Epithelial cell of proximal tubule (primary cell): ENCODE data around the gene LRIG2. TPM values are rescaled to one million over a fixed set of nuclear protein-coding genes. Genes with fewer than 3 reads are reported as not detected.

Experiments used
- DNase-seq: peaks from one replicate; pipeline ENCODE4 v3.0.0-alpha.2; 2011; ENCODE audit warnings: low read depth
- H3K4me3 ChIP-seq: 2 replicates; pipeline ENCODE4 v1.5.1; 2011; ENCODE audit warnings: low read depth, mild to moderate bottlenecking, low read length
- total RNA-seq: library from RNA; depleted of rRNA; stranded (reverse); fragments of >200 nt; gene quantifications from 2 replicates; pipeline ENCODE4 v1.2.3, GENCODE V29; 2015
- TF ChIP-seq, protein P1 (sequence below): conservative IDR thresholded peaks from 2 replicates; pipeline ENCODE4 v1.5.1; 2012; ENCODE audit warnings: low read depth, mild to moderate bottlenecking, low read length

The LRIG2 gene
- total RNA-seq, 1 donor from 2014 or later: 3.9 TPM

DNA sequence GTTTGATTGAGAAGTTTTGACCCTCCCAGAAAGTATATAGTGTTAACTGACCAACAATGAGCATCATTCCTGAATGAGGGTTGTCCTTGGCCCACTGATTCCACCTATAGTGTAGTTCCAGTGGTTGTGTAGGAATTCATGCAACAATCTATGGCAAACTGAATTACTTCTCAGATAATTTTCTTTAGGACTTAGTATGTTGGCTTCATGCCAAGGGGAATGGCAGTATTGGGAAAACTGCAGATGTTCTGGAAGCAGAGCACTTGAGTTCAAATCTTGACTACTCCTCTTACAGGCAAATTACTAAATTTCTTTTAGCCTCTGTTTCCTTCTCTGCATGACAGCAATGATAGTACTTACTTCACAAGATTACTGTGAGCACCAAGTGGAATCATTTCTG, 65.8 kb downstream of the LRIG2 start:
- H3K4me3 ChIP-seq: no peak overlapping the region
- TF ChIP-seq, protein P1, sequence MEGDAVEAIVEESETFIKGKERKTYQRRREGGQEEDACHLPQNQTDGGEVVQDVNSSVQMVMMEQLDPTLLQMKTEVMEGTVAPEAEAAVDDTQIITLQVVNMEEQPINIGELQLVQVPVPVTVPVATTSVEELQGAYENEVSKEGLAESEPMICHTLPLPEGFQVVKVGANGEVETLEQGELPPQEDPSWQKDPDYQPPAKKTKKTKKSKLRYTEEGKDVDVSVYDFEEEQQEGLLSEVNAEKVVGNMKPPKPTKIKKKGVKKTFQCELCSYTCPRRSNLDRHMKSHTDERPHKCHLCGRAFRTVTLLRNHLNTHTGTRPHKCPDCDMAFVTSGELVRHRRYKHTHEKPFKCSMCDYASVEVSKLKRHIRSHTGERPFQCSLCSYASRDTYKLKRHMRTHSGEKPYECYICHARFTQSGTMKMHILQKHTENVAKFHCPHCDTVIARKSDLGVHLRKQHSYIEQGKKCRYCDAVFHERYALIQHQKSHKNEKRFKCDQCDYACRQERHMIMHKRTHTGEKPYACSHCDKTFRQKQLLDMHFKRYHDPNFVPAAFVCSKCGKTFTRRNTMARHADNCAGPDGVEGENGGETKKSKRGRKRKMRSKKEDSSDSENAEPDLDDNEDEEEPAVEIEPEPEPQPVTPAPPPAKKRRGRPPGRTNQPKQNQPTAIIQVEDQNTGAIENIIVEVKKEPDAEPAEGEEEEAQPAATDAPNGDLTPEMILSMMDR: no peak
- DNase-seq: no peak

DNA sequence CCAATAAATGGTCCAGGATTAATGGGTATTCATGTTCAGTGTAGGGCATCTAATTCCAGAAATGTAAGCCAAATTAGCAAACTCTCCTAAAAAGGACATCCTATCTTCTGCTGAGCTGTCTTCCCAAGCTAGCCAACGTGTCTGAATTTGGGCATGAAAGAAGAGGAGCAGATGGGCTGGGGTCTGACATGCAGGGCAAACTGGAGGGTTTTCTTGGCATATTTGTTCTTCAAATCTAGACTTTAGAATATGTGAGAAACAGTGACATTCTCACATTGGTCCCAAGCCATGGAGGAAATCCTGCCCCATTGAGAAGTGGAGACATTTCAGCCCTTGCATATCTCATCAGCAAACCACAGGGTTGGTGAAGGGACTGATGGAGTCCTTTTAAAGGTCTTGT, 67.2 kb downstream of the LRIG2 start:
- DNase-seq: no peak
- H3K4me3 ChIP-seq: no peak overlapping the region
- TF ChIP-seq, protein P1: no peak

GRCh38 chr1:113140588-113141446, 67.8 kb downstream of the LRIG2 start:
- no peak for DNase-seq
- TF ChIP-seq, protein P1: peak; percentile 89

DNA sequence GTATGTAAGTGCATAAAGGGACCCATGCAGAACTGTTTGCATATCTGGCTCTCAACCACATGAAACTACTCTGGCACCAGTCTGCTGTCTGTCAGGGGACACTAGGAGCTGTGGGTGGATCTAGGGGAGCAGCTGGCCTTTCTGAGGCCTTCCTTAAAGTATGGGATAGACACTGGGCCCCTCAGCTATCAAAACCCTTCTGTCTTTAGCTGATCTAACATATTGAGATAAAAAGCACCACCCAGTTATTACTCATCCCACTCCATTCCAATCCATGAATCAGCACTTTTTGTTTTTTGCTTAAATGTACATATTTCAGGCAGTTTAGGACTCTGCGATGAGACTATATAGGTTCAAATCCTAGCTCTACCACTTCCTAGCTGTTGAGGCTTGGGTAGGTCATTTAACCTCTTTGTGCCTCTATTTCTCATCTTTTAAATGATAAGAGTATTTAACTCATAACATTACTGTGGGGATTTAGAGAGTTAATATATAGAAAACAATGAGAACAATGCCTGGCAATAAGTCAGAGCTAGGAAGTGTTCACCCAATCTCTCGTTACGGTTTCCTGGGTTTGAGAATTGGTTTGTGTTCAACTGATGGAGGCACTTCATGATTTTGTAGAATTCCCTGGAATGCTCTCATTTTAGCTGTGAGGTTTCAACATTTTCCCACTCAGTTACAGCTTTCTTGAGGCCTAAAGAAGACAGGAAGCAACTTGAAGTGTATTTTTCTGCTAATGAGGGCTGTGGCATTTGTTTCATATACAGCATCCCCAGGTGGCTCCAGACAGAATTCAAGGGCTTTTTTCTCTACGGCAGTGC, 68.9 kb downstream of the LRIG2 start:
- DNase-seq: no peak
- no peak overlapping the region for H3K4me3 ChIP-seq
- TF ChIP-seq, protein P1: no peak

More at GRCh38 chr1:113140588-113141446, 67.8 kb downstream of the LRIG2 start:
- peak overlapping the region; percentile 18 for H3K4me3 ChIP-seq

DNA sequence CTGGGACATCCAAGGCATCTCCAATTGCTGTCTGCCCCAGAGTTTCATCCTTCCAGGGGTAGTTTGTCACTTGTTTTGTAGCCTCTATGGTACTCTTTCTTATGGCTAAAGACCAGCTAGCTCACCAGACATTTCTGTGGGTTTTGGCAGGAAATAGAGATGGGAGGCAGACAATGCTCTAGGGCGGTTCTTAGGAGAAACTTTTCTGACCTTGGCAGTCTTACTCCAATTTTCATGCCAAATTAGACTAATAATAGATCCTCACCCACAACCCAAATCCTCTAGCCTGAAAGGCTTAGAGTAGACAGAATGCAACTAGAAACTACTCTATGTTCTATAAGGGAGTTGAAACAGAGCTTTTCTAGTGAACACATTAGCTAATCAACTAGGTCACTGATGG, 69.8 kb downstream of the LRIG2 start:
- TF ChIP-seq, protein P1: no peak
- H3K4me3 ChIP-seq: no peak overlapping the region
- DNase-seq: no peak

DNA sequence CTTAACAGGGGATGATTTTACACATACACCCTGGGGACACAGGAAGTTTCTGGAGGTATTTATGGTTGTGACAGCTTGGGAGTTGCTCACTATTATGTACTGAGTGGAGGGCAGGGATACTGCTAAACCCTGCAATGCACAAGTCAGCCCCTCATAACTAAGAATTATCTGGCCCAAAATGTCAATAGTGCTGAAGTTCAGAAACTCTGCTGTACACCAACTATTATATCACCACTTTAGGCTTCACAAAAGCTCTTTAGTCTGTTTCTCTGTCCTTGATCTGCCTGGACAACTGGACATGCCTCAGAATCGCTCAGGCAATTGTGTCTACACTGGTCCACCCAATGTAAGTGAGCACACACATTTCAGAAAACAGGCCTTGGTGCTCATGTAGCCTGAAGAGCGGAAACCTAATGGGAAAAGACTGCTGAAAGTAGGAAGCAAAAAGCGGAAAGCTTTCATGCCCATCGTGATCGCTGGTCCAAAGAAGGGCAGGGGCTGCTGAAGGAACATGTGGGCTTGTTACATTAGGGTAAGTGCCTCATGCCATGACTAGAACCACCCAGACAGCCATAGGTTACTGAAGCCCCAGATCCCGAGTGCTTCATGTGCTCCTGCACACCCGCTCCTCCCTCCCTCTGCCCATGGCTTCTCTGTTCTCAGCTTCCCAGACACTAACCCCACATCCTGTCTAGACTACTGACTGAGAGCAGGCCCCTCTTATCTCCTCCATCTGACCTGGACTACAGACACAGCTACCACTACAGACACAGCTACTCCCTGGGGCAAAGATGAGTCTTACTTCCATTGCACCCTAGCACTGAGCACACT, 73.5 kb downstream of the LRIG2 start:
- no peak for DNase-seq
- no peak overlapping the region for H3K4me3 ChIP-seq
- TF ChIP-seq, protein P1: no peak
